ENCODE results near the gene SUCNR1.

DNA sequence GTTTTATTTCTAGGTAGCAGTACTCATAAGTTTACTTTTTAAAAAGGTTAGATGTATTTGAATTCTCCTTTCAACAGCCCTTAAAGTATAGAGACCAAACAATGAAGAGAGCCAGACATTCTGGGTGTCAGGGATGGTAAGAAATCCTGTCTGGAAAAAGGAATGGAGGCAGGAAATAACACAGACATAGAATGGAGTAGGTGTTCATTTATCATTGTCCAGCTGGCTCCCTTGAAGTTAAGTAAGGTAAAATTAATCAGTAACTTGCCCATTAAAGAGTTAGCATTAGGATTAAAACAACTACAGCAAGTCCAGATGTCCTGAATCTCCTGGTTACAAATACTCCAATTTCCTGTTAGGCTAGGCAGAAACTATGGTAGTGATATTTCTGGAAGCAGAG, 13.5 kb upstream of the SUCNR1 start:
- TF ChIP-seq, protein P1, sequence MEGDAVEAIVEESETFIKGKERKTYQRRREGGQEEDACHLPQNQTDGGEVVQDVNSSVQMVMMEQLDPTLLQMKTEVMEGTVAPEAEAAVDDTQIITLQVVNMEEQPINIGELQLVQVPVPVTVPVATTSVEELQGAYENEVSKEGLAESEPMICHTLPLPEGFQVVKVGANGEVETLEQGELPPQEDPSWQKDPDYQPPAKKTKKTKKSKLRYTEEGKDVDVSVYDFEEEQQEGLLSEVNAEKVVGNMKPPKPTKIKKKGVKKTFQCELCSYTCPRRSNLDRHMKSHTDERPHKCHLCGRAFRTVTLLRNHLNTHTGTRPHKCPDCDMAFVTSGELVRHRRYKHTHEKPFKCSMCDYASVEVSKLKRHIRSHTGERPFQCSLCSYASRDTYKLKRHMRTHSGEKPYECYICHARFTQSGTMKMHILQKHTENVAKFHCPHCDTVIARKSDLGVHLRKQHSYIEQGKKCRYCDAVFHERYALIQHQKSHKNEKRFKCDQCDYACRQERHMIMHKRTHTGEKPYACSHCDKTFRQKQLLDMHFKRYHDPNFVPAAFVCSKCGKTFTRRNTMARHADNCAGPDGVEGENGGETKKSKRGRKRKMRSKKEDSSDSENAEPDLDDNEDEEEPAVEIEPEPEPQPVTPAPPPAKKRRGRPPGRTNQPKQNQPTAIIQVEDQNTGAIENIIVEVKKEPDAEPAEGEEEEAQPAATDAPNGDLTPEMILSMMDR (IDR thresholded peaks at IDR 0.05; ENCODE audit: borderline replicate concordance, extremely low read depth, low read length, poor library complexity, severe bottlenecking) = no peak
- no peak for TF ChIP-seq EZH2 (IDR thresholded peaks at IDR 0.05; ENCODE audit: borderline replicate concordance, low read depth, low read length, severe bottlenecking)
